Ureter (tissue), 1 donor: Measurements from ENCODE around the gene SP7. TPM values are rescaled to one million over a fixed set of nuclear protein-coding genes. Genes with fewer than 3 reads are reported as not detected.
"Not testable (repeated sequence)": the region's sequence is repeated elsewhere in the genome, so short reads cannot be mapped to it uniquely, and the experiment has no call there.

ENCODE experiments used
- DNase-seq: peaks from one replicate; pipeline ENCODE4 v3.0.0-alpha.2; 2020; ENCODE audit warnings: low spot score
- total RNA-seq: library from RNA; stranded (reverse); gene quantifications from one replicate; pipeline ENCODE4 v1.2.4, GENCODE V29; 2023
- donor health status: DM: yes; HTN: yes; CAD: no.

Gene SP7
- total RNA-seq, 1 donor from 2014 or later = not detected

DNA sequence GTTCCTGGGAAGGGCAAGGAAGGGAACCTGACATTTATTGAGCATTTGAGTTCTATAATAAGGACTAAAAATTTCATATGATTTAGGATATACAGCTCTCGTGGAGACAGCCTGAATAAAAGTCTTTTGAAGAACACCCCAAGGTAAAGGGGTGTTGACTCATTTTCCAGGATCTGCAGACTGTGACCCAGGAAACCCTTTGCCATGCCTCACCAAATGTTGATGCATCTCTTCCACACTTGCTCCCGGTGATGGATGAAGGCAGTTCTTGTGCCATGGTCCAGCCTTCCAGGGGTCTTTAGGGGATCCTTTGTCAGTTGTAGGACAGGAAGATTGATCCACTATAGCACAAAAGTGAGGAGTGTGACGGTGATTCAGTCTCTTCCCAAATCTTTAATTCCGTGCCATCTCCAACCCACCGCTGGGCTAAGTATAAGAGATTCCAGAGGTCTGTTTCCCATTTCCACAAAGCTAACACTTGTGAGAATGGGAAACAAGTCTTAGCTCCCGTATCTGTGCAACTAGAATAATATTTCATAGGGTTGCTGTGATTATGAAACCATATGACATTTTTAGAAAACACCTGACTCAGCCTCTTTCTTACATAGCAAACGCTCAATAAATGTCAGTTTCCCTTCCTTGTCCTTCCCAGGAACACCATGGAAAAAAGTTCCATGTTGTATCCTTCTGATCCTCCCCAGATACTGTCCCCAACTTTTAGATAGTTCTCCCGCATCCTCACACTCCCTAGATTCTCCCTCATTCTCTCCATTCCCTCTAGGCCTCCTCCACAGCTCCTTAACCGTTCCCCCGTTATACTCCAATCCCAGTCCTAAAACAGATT, 15.6 kb downstream of the SP7 start:
- DNase-seq = no peak

DNA sequence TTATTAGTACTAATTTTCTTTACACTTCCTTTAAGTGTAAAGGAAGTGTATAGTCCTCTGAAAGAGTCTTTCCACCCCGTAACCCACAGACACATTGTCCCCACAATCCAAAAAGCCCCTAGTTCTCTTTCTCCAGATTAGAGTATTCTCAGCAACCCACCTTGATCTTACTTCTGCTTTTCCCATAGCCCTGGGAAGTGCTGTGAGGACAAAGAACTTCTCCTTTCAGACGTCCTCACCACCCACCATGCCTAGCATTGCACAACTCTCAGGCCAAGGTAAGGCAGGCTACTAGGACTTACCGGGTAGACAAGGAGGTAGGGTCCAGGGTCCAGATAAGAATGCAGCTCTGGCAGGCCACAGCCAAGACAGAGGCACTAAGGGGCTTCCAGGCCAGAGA, 22.2 kb downstream of the SP7 start:
- no peak for DNase-seq

DNA sequence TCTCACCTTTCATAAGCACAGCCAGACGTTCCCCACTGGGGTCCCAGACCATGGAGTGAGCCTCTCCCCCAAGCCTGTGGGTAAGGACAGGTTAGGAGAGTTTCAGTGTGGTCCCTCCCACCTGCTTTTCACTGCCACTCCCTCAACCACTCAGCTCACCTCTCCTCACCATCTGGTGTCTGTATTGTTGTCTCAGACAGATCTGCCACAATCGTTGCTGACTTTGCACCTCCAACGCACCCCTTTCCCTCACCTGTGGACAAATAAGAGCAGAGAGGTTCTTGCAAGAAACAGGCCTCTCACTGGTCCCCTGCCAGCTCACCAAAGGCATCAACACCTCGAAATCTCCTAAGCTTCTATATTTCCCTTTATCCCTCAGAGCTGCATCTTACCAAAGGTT, 27.9 kb downstream of the SP7 start:
- no peak for DNase-seq

DNA sequence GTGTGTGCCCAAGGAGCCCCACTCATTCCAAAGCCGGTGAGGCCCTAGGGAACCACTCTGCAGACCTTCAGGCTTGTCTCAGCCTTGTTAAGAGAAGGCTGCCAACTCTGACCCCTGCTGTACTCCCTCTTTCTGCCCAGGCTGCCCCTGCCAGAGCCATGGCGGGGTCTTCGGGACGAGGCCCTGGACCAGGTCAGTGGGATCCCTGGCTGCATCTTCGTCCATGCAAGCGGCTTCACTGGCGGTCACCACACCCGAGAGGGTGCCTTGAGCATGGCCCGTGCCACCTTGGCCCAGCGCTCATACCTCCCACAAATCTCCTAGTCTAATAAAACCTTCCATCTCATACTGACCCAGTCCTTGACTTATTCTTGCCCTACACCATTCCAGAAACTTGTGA, 29.3 kb downstream of the SP7 start:
- DNase-seq = no peak

DNA sequence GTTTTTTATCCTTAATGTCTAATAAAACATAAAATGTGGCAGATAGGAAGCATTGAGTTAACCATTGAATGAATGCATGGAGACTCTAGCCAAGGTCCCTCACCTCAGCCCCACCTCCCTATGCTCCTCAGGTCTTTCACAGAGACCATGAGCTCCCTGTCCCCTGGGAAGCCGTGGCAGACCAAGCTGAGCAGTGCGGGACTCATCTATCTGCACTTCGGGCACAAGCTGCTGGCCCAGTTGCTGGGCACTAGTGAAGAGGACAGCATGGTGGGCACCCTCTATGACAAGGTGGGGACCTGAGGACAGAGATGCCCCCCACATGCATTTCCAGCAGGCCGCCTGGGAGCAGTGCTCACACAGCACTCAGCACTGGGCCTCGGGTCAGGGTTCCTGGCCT, 33.3 kb downstream of the SP7 start:
- DNase-seq = no peak

DNA sequence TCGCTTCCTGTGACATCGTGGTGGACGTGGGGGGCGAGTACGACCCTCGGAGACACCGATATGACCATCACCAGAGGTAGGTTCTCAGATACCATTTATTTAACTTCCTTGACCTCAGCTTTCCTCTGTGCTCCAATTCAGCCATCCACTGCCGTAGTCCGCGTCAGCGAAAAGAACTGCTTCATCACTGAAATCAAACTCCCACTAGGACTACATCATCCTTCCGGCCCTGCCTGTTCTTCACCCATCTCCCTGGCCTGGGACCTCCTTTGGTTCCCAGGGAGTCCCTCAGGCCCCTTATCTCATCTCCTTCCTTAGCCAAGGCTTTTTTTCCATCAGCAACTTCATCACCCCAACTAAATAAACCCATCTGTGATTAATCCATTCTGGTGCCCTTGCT, 36.0 kb downstream of the SP7 start:
- no peak for DNase-seq

DNA sequence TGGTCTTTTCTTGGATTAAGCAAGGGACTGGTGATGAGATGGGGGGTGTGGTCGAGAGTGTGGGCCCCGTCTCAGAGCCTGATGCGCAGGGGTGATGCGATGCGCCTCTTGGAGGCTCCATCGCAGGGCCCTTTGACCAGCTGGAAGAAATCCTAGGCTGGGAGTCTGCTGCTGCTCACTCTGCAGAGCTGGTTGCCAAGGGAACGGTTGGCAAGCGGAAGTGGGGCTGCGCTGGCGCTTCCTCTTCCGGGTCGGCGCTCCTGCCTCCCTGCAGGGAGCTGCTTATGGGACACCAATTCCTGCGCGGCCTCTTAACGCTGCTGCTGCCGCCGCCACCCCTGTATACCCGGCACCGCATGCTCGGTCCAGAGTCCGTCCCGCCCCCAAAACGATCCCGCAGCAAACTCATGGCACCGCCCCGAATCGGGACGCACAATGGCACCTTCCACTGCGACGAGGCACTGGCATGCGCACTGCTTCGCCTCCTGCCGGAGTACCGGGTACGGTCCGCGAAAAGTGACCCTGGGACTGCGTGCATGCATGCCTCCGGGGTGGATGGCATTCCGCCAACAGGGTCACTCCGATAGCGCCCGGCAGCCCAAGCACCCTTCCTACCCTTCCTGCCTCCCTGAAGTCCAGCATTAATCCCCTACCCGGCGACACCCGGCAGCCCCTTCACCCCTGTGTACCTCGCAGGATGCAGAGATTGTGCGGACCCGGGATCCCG, 36.5 kb downstream of the SP7 start, which contains the start of gene MYG1:
MYG1 (plus strand) TSS at position 242 of the 727 bp plus-strand sequence; CDS start at position 285, 43 bp downstream.
- peak; percentile 89 for DNase-seq

DNA sequence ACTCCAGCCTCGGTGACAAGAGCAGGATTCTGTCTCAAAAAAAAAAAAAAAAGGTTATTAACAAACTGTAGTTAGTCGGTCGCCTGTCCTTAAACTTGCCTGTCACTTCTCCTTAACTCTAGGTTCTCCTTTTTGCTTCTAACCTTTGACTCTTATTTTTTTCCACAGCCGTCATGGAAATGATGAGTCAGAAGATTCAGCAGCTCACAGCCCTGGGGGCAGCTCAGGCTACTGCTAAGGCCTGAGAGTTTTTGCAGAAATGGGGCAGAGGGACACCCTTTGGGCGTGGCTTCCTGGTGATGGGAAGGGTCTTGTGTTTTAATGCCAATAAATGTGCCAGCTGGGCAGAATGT, 37.1 kb downstream of the SP7 start:
- DNase-seq = no peak

DNA sequence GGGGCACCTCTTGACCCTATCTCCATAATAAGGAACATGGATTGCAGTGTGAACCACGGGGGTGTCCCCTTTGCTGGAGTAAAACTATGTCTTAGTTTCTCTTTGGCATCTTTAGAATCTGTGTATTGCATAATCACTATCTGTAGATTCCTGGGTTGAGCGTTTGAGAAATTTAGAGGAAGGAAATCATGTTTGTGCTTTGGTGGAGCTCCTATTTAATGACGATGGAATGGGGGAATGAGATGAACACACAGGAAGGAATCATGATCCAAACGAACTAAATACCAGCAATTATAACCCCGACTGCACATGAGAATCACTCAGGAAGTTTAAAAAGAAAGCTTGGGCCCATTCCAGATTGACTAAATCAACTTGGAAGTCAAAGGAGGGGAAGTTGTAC, 38.0 kb downstream of the SP7 start:
- DNase-seq = no peak

DNA sequence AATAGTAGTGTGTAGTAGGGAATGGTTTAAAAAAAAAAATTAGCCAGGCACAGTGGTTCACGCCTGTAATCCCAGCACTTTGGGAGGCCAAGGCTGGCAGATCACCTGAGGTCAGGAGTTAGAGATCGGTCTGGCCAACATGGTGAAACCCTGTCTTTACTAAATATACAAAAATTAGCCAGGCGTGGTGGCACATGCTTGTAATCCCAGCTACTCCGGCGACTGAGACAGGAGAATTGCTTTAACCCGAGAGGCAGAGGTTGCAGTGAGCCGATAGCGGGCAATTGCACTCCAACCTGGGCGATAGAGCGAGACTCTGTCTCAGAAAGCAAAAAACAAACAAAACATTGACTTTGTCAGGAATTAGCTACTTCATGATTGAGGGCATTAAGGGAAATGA, 39.0 kb downstream of the SP7 start:
- DNase-seq = not testable (repeated sequence)

DNA sequence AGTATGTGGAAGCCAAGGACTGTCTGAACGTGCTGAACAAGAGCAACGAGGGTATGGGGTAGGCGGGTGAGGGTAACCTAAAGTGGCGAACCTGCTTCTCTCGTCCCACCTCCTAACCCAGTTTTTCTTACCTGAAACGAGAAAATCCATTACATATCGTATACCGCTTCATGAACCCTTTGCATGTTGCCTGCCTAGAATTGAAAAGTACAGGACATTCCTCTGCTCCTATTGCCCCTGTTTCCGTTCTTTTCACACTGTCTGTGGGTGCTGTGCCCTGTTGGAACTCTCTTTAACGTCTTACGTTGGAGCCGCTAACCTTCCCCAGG, 40.3 kb downstream of the SP7 start:
- DNase-seq = no peak

DNA sequence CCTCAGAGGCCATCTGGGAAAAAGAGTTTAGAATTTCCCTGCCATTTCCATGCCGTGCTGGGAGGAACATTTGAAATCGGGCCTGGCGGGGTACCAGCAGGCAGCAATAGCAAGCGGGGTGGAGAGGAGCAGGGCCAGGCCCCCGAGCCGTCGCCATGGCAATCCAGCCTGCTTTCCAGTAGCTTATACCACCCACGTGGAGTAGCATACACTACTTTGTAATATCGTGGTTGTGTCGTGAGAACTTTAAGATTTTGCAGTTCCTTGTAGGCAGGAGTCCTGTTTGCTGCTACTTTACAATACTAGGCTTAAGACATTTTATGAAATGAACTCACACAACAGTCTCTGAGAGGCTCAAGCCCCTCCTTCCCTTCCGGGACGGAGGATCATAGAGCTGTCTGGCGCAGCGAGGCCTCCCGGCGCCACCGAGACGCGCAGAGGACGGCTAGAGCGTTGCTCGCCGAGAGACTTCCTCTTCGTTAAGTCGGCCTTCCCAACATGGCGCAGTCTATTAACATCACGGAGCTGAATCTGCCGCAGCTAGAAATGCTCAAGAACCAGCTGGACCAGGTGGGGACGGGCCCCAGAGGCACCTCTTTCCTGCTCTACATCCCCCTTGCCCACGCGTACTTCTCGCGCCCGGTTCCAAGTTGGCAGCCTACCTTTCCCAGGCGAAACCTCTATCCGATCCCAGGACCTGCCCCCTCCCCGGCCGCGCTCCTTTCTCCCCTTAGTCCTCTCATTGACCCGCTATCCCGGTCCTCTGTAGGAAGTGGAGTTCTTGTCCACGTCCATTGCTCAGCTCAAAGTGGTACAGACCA, 40.9 kb downstream of the SP7 start, which contains the start of gene PFDN5:
PFDN5 (plus strand) TSS at position 473 of the 821 bp plus-strand sequence; CDS start at position 499, 26 bp downstream.
- peak; percentile 91 for DNase-seq

DNA sequence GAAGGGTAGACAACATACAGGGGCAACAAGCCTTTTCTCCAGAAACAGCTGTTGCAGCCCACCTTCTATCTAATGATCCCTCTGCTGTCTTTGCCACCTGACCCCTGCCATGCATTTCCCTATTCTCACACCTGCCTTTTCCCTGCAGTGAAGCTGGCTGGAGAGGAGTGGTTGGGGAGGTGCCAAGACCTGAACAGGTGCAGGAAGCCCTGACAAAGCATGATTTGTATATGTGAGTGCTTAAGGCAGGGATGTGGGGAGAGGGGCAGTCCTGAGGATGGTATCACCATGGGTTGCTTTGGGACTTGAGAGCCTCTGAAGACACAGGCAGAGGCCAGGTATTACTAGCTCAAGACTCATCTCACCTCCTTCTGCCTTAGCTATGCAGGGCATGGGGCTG, 43.7 kb downstream of the SP7 start:
- no peak for DNase-seq

DNA sequence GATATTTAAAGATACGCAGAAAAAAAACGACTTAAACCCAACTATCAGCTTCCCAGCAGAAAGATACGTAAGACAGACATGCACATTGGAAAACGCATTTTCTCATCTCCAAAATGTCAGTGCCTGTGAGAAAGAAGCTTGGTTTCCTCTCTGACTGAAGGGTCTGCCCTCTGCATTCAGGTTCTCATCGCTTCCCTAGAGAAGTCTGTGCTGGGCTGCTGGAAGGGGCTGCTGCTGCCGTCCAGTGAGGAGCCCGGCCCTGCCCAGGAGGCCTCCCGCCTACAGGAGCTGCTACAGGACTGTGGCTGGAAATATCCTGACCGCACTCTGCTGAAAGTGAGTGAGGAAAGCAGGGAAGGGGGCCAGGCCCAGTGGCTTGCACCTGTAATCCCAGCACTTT, 45.5 kb downstream of the SP7 start:
- DNase-seq = no peak

DNA sequence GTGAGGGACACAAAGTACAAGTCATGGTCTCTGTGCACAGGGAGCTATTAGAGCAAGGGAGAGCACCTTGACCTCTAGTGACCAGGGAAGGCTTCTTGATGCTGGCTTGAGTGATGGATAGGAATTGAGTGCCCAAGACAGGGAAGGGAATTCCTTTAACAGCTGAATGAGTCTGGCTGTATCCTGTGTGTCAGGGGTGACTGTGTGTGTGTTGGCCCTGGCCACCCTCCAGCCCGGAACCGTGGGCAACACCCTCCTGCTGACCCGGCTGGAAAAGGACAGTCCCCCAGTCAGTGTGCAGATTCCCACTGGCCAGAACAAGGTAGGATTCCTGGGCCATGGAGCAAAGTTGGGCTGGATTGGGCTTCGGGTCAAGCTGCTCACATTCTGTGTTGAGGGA, 46.3 kb downstream of the SP7 start:
- DNase-seq = no peak

DNA sequence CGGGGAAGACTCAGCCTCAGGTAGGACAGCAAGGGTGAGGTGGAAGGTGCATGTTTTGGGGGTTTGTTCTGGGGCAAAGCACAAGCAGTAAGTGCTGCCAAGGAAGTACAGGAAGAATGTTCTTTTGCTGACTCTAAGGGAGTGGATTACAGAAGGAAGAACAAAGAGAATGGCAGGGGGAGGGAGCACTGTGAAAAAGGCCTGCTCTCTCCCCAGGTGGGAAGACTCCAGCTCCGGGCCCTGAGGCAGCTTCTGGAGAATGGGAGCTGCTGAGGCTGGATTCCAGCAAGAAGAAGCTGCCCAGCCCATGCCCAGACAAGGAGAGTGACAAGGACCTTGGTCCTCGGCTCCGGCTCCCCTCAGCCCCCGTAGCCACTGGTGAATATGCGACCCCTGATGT, 47.8 kb downstream of the SP7 start:
- no peak for DNase-seq

DNA sequence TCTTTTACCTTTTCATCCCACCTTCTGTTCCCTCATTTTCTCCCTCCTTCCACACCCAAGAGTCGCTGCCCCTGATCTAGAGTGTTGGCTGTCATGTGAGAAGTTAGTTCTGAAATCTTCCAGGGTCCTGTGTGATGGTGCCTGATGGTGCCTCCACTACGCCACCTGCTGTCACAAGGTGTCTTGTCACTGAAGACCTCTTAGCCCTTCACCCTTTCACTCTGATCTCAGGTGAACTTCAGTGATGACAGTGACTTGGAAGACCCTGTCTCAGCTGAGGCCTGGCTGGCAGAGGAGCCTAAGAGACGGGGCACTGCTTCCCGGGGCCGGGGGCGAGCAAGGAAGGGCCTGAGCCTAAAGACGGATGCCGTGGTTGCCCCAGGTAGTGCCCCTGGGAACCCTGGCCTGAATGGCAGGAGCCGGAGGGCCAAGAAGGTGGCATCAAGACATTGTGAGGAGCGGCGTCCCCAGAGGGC, 48.4 kb downstream of the SP7 start:
- DNase-seq = peak; percentile 75

DNA sequence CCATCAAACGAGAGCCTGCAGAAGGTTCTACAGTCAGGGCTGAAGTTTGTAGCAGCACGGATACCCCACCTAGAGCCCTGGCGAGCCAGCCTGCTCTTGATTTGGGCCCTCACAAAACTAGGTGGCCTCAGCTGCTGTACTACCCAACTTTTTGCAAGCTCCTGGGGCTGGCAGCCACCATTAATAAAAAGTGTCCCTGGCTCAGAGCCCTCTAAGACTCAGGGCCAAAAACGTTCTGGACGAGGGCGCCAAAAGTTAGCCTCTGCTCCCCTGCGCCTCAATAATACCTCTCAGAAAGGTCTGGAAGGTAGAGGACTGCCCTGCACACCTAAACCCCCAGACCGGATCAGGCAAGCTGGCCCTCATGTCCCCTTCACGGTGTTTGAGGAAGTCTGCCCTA, 49.7 kb downstream of the SP7 start:
- no peak for DNase-seq

DNA sequence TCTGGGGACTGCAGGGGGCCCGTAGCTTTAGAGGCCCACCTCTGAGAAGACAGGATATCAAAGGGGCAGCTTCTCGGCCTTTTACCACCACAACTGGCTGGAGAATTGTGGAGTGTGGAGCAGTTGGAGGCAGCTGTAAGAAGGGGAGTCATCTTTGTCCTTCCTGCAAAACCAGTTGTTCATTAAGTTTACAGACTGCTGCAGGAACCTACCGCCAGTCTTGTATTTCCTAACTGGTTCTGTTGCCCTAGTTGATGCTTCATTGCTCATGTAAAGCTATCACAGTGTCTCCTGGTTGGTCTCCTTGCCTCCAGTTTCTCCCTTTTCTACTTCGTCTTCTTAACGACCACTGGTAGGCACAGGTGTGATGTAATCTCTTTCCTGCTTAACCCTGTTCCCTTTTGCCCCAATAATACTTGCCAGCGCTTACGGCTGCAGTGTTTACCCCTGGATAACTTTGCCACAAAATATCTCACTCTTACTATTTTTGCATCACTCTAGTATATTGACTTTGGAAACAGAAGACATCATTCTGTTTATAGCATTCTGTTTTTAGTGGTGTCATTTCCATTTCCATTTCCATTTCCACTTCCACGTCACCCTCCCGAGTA, 56.2 kb downstream of the SP7 start:
- no peak for DNase-seq

DNA sequence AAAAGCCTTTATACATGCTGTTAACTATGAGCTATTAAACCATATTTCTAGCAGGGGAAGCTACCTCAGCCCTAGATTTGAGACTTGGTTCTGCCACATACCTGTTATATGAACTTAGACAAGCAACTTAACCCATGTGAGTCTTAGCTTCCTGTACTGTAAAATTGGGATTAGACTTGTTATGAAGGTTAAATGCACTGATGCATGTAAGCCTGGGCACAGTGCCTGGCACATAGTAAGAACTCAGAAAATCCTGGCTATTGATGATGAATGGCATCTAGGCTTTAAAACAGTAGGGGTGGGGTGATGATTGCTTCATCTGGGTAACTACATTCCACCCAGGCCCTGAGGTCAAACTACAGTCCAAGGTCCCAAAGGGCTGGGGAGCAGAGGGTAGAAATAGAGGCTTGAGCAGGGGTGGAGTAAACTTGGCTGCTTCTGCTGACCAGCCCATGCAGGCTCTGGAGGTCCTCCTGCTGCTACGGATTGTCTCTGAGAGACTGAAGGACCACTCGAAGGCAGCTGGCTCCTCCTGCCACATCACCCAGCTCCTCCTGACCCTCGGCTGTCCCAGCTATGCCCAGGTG, 56.8 kb downstream of the SP7 start:
- DNase-seq = no peak

DNA sequence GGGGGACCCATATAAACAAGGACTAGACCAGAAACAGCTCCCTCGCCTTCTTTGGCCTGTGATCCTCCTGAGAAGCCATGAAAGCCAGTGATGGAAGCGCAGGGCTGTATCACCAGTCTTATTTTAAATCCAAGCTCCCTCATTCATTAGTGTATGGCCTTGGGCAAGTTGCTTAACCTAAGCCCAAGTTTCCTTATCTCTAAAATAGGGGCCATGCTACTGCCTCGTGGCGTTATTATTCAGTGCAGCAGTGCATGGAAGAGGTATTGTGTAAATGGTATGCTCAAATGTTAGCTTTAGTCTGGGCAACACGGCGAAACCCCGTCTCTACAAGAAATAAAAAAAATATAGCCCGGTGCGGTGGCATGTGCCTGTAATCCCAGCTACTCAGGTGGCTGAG, 58.2 kb downstream of the SP7 start:
- DNase-seq = no peak
